Activated T-helper 1 cell treated with Interleukin-2 at 50 U/mL for 16 hours (primary cell): ENCODE data around the gene RNF214.
"Not testable (repeated sequence)": the region's sequence is repeated elsewhere in the genome, so short reads cannot be mapped to it uniquely, and the experiment has no call there.

Source experiments
- DNase-seq: peaks from one replicate; pipeline ENCODE4 v3.0.0-alpha.2; 2020; ENCODE audit warnings: low read depth

Gene RNF214

DNA sequence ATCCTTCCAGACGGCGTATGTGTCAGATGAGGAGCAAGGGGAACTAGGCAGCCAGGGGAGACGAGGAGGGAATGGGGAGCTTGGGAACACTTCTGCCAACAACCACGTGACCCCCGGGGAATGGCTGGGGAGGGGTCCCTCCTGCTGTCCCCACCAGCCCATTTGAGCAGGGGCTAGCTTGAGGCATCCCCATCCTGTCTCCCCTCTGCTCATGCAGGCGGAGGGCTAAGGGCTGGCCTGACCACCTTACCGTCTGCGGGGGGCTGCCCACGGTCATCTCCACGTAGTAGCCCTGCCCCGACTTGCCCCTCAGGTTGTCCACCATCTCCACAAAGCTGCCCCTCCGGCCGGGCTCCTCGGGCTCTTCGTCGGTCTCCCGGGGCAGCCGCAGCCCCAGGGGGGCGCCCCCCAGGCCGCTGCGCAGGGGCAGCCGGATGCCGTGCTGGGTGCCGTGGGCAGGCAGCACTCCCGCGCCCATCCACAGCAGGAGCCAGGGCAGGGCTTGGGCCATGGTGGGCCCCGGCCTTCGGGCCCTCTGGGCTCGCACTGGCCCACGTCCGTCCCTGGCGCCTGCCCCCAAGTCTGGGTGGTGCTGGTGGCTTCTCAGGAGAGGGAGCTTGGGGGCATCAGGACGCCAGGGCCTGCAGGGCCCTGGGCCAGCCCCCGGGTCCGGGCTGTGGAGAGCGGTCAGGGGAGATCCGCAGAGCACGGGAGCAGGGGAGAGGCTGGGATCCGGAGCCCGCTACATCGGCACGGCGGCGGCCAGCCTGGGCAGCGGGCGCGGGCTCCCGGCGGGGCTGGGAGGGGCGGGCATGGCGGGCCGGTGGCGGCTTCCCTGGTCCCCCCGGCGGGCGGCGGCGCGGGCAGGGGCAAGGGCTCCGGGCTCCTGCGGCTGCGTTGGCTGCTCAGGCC lies 83.1 kb downstream of the RNF214 start:
- no peak for DNase-seq

DNA sequence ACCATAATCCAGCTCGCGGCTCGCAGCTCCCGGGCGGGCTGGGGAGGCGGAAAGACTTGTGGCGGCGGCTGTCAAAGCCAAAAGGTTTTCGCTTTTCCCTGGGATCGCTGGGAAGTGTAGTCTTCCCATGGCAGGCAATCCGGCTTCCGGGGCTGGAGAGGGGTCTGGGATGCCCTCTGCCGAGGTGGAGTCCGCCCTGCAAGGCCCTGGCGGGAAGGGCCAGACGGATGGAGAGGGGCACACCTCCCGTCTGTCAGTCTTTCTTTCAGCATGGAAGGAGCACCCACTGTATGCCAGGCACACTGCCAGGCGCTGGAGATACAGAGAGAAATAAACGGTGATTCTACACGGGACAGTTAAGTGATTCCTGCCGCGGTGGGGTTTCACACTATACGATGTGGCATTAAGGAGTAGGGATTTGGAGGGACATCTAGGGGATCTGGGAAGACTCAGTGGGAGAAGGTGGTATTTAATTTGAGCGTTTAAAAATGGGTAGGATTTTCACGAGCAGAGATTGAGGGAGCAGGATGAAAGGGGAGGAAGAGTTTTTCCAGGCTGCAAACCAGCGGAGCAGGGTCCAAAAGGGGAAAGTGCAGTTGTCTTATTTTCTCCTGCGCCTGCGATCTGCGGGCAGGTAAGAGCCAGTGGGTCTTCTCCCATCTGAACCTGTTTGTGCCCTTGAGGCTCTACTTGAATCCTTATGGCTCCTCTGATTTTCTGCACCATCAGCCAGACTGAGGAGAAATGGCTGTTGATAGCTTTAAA lies 83.9 kb downstream of the RNF214 start, which contains the start of gene BACE1:
Gene BACE1 (minus strand): TSS at position 60 of the 765 bp plus-strand sequence. CDS start 461 bp downstream, outside the sequence.
- DNase-seq, result no peak

DNA sequence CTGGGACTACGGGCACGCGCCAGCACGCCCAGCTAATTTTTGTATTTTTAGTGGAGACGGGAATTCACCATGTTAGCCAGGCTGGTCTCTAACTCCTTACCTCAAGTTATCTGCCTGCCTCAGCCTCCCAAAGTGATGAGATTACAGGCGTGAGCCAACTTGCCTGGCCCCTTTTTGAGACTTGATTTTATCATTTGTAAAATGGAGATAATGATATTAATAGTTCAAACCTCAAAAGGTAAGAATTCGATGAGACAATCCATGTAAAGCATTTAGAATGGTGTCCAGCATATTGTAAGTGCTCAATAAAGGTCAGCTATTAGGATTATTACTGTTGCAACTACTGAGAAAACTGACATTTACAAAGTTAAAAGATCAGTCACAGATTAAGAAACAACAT lies 86.3 kb downstream of the RNF214 start:
- DNase-seq, result no peak

DNA sequence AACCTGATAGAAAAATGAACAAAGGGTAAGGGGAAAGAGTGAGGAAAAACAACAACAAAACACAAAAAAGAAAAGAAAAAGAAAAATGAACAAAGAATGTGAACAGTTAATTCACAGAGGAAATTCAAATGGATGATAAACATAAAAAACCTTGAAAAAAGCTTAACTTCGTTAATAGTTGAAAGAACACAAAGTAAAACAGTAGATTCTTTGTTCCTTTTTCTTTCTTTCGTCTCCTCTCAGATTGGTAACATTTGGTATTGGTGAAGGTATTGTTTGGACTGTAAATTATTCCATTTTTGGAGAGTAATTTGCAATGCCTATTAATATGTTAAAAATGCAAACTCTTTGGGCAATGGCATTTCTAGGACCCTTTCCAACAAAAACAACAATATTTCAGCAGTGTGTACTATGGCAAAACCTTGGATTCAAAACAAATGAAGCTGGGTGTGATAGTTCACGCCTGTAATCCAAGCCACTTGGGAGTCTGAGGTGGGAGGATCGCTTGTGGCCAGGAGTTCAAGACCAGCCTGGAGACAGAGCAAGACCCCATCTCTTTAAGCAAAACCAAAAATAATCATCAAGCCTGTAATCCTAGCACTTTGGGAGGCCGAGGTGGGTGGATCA lies 86.9 kb downstream of the RNF214 start:
- DNase-seq, result no peak

DNA sequence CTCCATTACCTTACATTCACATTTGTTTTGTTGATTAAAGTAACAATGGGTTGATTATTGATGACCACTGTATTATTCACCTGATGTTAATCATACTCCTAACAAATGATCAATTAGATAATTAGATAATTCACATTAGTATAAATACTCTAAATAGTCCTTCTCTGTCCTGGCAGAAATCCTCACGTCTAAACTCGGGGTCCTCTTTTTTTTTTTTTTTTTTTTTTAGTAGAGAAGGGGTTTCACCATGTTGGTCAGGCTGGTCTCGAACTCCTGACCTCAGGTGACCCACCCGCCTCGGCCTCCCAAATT lies 94.7 kb downstream of the RNF214 start:
- DNase-seq, result not testable (repeated sequence)

DNA sequence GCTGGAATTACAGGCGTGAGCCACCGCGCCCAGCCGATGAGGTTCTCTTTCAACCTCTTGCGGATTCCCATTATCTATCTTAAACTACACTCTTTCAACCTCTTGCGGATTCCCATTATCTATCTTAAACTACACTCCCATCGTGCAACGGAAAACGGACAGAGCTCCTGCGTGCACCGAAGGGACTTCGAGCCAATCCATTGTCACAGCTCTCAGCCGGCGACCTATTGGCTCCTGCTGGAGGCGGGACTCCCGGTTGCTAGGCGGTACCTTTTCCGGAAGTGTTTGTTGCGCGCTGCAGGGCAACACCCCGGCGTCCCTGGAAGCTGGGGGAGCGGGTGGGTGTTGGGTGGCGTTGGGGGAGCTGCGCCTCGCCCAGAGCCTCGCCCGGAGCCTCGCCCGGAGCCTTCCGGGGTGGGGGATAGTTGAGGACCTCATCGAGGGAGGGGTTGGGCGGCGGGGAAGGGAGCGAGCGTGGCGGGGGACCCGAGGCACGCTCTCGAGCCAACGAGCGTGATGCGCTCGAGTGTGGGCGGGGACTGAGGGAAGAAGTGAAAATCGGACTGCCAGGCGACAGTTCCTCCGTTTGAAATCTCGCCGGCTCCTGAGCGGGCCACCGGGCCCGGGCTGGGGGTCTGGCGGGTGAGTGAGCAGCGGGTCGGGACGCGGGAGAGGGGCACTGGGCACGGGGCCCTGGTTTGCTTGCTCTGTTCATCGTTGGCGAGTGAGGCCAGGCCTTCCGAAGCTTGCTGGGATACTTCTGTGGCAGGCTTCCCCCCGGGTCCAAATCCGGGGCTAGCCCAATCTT lies 95.3 kb downstream of the RNF214 start, which contains the start of gene CEP164:
Gene CEP164 (plus strand): TSS at position 288 of the 808 bp plus-strand sequence. CDS start 10,733 bp downstream, outside the sequence.
- peak; percentile 89 for DNase-seq

DNA sequence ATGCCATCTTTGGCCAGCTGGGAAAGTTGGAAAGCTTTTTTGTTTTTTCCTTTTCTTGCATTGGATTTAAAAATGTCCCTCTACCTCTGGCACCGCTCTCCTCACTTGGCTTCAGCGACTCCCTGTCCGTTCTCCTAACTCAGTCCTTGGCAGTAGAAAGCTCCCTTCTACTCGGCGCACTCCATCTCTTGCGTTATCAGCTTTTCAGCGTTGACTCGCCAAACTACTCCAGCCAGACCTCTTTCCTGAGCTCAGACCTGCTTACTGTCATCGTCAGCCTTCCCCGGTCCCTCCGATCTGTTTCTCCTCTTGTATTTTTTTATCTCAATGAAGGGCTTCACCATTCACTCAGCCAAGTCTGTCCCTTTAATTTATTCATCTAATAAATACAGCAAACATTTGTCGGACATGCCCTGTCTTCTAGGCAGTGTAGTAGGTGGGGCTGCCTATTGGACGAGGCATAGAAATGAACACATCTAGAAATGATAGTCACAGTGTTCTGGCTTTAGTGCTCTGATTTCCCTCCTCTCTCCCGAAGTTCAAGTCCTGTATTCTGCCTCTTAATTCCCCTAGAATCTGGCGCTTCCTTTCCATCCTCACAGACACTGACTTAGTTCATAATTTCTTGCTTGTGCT lies 96.0 kb downstream of the RNF214 start:
- no peak for DNase-seq

DNA sequence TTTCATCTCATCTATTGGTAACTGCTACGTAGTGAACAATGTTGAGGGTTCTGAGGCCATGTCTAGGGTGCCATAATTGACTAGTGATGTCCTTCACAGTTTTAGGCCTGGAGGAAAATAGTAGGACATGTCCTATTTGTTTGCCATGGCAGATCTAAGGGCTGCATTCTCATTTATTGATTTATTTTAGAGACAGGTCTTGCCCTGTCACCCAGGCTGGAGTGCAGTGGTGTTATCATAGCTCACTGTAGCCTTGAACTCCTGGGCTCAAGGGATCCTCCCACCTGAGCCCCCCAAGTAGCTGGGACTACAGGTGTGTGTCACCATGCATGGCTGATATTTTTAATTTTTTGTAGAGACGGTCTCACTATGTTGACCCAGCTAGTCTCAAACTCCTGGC lies 100.4 kb downstream of the RNF214 start:
- DNase-seq, result no peak

DNA sequence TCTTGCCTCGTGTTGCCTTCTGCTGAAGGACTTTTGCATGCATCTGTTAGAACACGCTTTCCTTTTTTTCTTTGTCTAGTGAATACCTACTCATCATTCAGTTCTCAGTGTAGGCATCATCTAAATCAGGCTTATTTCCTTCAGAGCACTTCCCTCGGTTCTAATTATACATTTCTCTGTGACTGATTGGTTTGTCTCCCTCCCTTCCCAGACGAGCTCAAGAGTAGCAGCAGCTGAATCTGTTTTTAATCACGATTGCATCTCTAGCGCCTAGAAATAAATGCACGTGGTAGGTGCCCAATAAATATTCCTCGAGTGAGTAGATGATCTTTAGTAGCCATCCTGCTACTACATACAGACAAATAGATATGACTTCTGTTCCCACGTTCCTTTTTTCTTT lies 101.4 kb downstream of the RNF214 start:
- DNase-seq, result no peak

DNA sequence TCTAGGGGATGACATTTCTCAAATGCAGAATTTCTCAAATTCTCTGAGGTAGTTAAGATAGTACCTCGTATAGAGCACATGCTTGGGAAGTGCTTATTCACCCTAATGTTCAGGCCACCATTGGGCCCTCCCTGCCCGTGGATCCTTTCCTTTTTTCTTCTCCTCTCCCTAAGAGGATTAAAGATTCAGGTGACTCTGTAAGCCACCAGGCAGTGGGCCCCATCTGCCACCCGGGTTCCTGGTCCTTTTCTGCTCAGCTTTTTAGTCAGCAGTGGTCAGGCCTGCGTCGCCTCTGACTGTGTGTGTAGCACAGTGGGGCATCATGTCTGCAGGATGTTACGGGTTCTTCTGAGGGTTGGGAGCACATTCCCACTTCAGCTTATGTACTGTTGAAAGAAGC lies 102.4 kb downstream of the RNF214 start:
- no peak for DNase-seq

DNA sequence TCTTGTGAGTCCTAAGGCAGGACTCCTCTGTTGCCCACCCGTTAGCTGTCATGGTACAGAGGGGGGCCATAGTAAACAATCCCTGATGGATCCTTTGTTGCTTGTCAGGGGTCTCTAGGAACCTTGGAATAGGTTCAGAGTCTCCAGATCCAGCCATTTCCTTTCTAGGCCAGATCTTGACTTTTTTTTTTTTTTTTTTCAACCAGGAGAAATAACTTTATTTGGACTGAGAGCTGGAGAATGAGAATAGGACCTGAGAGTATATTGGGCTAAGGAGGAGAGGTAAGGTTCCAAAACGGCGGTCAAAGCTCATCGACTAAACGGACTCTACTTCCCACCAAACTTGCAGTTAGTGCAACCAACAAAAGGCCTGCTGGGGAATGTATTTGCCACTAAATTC lies 102.9 kb downstream of the RNF214 start:
- no peak for DNase-seq
